NB4 (cell line): Measurements from ENCODE around the gene APOL3.

Experiments used
- DNase-seq: peaks from one replicate; pipeline ENCODE4 v3.0.0; 2010; ENCODE audit warnings: low read depth
- H3K4me3 ChIP-seq: one replicate; pipeline ENCODE4 v1.5.1; 2011; ENCODE audit warnings: mild to moderate bottlenecking, low read depth, low read length, moderate library complexity
- CTCF ChIP-seq: IDR thresholded peaks from one replicate; pipeline ENCODE4 v1.5.1; 2012; ENCODE audit warnings: low read depth, low read length
- MAX ChIP-seq: IDR thresholded peaks from 2 replicates; pipeline ENCODE4 v1.6.1; 2011; ENCODE audit warnings: low read depth, low read length
- MYC ChIP-seq: IDR thresholded peaks from 2 replicates; pipeline ENCODE4 v1.6.1; 2011; ENCODE audit warnings: low read depth, low read length
- POLR2A ChIP-seq: IDR thresholded peaks from 2 replicates; pipeline ENCODE4 v1.6.1; 2011; ENCODE audit warnings: mild to moderate bottlenecking; ENCODE audit not compliant: insufficient read length; ENCODE audit errors: extremely low read depth

APOL3 gene

GRCh38 chr22:36198536-36198935, 38.0 kb upstream of the APOL3 start:
- TF ChIP-seq MAX (no peak), MYC (no peak), CTCF (no peak), POLR2A (no peak)
- no peak for DNase-seq

GRCh38 chr22:36197514-36198146, 37.1 kb upstream of the APOL3 start:
- TF ChIP-seq POLR2A (no peak), CTCF (no peak), MYC (no peak), MAX (no peak)
- H3K4me3 ChIP-seq, result no peak overlapping the region
- peak; percentile 75 for DNase-seq

More at GRCh38 chr22:36198536-36198935, 38.0 kb upstream of the APOL3 start:
- no peak overlapping the region for H3K4me3 ChIP-seq

GRCh38 chr22:36197065-36197440, 36.5 kb upstream of the APOL3 start:
- no peak overlapping the region for H3K4me3 ChIP-seq
- TF ChIP-seq CTCF (no peak), MYC (no peak), POLR2A (no peak), MAX (no peak)
- DNase-seq, result peak; percentile 59

- DNase-seq, result no peak
- TF ChIP-seq CTCF (no peak), MAX (no peak), POLR2A (no peak), MYC (no peak)
- H3K4me3 ChIP-seq, result no peak overlapping the region
Observed at GRCh38 chr22:36196254-36197064, 35.9 kb upstream of the APOL3 start.

GRCh38 chr22:36194971-36195370, 34.4 kb upstream of the APOL3 start:
- DNase-seq, result peak; percentile 75
- H3K4me3 ChIP-seq, result no peak overlapping the region
- TF ChIP-seq CTCF (peak; percentile 82), MYC (no peak)
